GM12878 (cell line): Measurements from ENCODE around the gene GALNS. TPM values are rescaled to one million over a fixed set of nuclear protein-coding genes. Genes with fewer than 3 reads are reported as not detected.

Experiments used
- ATAC-seq: fragments of 200-7000 bp; cut with Tn5 transposase; 3 replicates; pipeline ENCODE4 v1.9.1; 2020; ENCODE audit warnings: mild to moderate bottlenecking, moderate library complexity
- BruUV-seq: library from RNA; stranded (reverse); fragments of 400-500 nt; replicated peaks from 2 replicates; lab custom pipeline; 2021; lab: Mats Ljungman, UMichigan
- CTCF ChIA-PET: fragments of 300-600 bp; sonication (Branson Sonifier 250); formaldehyde crosslinking; extraction: SDS; loops from one replicate; lab custom pipeline; 2021; ENCODE audit warnings: inconsistent platforms; lab: Yijun Ruan, JAX
- POLR2A ChIA-PET: fragments of 350-600 bp; formaldehyde crosslinking; extraction: SDS; loops from one replicate; lab custom pipeline; 2021; ENCODE audit warnings: inconsistent platforms; lab: Charles Lee
- RAD21 ChIA-PET: fragments of 300-600 bp; sonication (Branson Sonifier 250); formaldehyde crosslinking; loops from one replicate; lab custom pipeline; 2023; ENCODE audit warnings: antibody characterized with exemption; ENCODE audit not compliant: unreplicated experiment; lab: Charles Lee
- SMC1A ChIA-PET: fragments of 300-600 bp; sonication (Branson Sonifier 250); formaldehyde crosslinking; loops from one replicate; lab custom pipeline; 2023; ENCODE audit not compliant: unreplicated experiment, uncharacterized antibody; lab: Charles Lee
- DNase-seq: peaks from one replicate; pipeline ENCODE4 v3.0.0-alpha.2; 2011; ENCODE audit warnings: low read depth, low spot score
- FAIRE-seq: peaks from 3 replicates; lab custom pipeline; 2011; peaks lifted over from hg19 to GRCh38; lab: Jason Lieb, UNC
- H2AFZ ChIP-seq: 2 replicates; pipeline ENCODE4 v1.6.0; 2011; ENCODE audit warnings: low read depth, low read length, control low read depth; ENCODE audit not compliant: control insufficient read depth
- H3K27ac ChIP-seq: 2 replicates; pipeline ENCODE4 v1.5.1; 2011; ENCODE audit warnings: control low read depth; ENCODE audit not compliant: control insufficient read depth, insufficient read depth
- H3K27me3 ChIP-seq, 2 experiments: replicated peaks in 1 of 2; 2 replicates each; pipeline versions ENCODE4 v1.6.0 to v1.6.1; 2011; ENCODE audit warnings: low read length in 1 of 2; ENCODE audit not compliant: control insufficient read depth in 2 of 2, insufficient read depth in 2 of 2
- H3K36me3 ChIP-seq, 2 experiments: 2 replicates each; pipeline ENCODE4 v1.5.1; 2011; ENCODE audit warnings: low read length in 1 of 2; ENCODE audit not compliant: control insufficient read depth in 2 of 2, insufficient read depth in 2 of 2
- H3K4me1 ChIP-seq: 2 replicates; pipeline ENCODE4 v1.6.1; 2011; ENCODE audit warnings: mild to moderate bottlenecking, low read length, moderate library complexity, mixed read lengths; ENCODE audit not compliant: control insufficient read depth, insufficient read depth
- H3K4me2 ChIP-seq: 2 replicates; pipeline ENCODE4 v1.6.0; 2011; ENCODE audit warnings: control low read depth; ENCODE audit not compliant: control insufficient read depth, insufficient read depth
- H3K4me3 ChIP-seq: fragments of 200-600 bp; sonication (generic); 2 replicates; pipeline ENCODE4 v1.5.1; 2016
- H3K79me2 ChIP-seq: 2 replicates; pipeline ENCODE4 v1.6.0; 2011; ENCODE audit warnings: low read length; ENCODE audit not compliant: control insufficient read depth, insufficient read depth
- H3K9ac ChIP-seq: 2 replicates; pipeline ENCODE4 v1.8.0; 2011; ENCODE audit warnings: low read length, control low read depth, mixed read lengths; ENCODE audit not compliant: control insufficient read depth, insufficient read depth
- H3K9me3 ChIP-seq: replicated peaks from 3 replicates; pipeline ENCODE4 v1.5.1; 2011; ENCODE audit warnings: mild to moderate bottlenecking, low read length; ENCODE audit not compliant: control insufficient read depth, insufficient read depth
- H4K20me1 ChIP-seq: 2 replicates; pipeline ENCODE4 v1.6.0; 2011; ENCODE audit not compliant: control insufficient read depth, insufficient read depth
- FOXK2 ChIP-seq: fragments of 450-650 bp; IDR thresholded peaks from 2 replicates; pipeline ENCODE4 v1.6.1; 2017; ENCODE audit warnings: mild to moderate bottlenecking, moderate library complexity
- POLR2A ChIP-seq: IDR thresholded peaks from 2 replicates; pipeline ENCODE4 v1.6.1; 2011; ENCODE audit warnings: low read depth, mild to moderate bottlenecking, low read length
- POLR2AphosphoS5 ChIP-seq: IDR thresholded peaks from 2 replicates; pipeline ENCODE4 v1.6.1; 2011; ENCODE audit warnings: mild to moderate bottlenecking, low read length, inconsistent platforms
- SMAD1 ChIP-seq: fragments of 450-650 bp; IDR thresholded peaks from 2 replicates; pipeline ENCODE4 v1.6.1; 2018; ENCODE audit warnings: mild to moderate bottlenecking, low read depth; ENCODE audit not compliant: partially characterized antibody
- WGBS: methylation state at CpG from one replicate; pipeline ENCODE4 v1.1.6; 2016; ENCODE audit warnings: low lambda C conversion rate; ENCODE audit not compliant: insufficient replicate concordance, insufficient coverage; ENCODE audit errors: missing lambda C conversion rate; 5-methylcytosine and 5-hydroxymethylcytosine counted together
- in situ Hi-C: fragments of 300-500 bp; cut with MboI; formaldehyde crosslinking; loops from 9 replicates; pipeline ENCODE4 v1.14.3; 2018; ENCODE audit warnings: mixed read lengths
- intact Hi-C: fragments of 100-400 bp; cut with micrococcal nuclease; formaldehyde crosslinking; loops from one replicate; pipeline ENCODE4 v1.14.2; 2022; ENCODE audit not compliant: unreplicated experiment
- polyA plus RNA-seq, 11 experiments: library from polyadenylated mRNA; depleted of rRNA in 4 of 11; unstranded in 6 of 11; stranded (reverse) in 5 of 11; fragments of >200 nt; fragmentation: Nextera tagmentation in 4 of 11; fragmentation: Illumina TruSeq in 1 of 11; extraction: Ambion mirVana in 4 of 11; extraction: Trizol in 1 of 11; gene quantifications; 1 replicate in 1 of 11; 2 replicates in 10 of 11; pipeline versions ENCODE4 v1.2.1 to v1.2.3, GENCODE V29; 2011 to 2016; ENCODE audit warnings: inconsistent platforms in 2 of 11, missing spikeins in 2 of 11, low read depth in 1 of 11
- total RNA-seq, 4 experiments: library from RNA; depleted of rRNA in 3 of 4; stranded (reverse); fragments of >200 nt in 3 of 4; fragmentation: Illumina TruSeq in 1 of 4; extraction: Trizol in 1 of 4; gene quantifications; 2 replicates each; pipeline versions ENCODE4 v1.2.1 to v1.2.3, GENCODE V29; 2013 to 2021

The GALNS gene
- total and polyA plus RNA-seq, 10 of the 15 experiments (the other 5 are each of a cell fraction or from before 2014, with no cell fraction given), result 0.37 to 12.4 (median 5.3) TPM

GRCh38 chr16:88807626-88808453, 48.9 kb downstream of the GALNS start:
- RAD21 ChIA-PET, result no interaction called here
- no peak overlapping the region for H3K27ac ChIP-seq
- H3K4me3 ChIP-seq, result no peak overlapping the region
- SMC1A ChIA-PET, result no interaction called here
- CTCF ChIA-PET, result no interaction called here
- BruUV-seq, result no TSS peak
- in situ Hi-C loops, result no loop called here
- no peak for FAIRE-seq
- H3K9me3 ChIP-seq, result no peaks in the 10 kb centered on the region
- 91% methylated on average over 26 of the region's 26 CpGs for WGBS
- H2AFZ ChIP-seq, result no peak overlapping the region
- TF ChIP-seq POLR2AphosphoS5, result 0 out of 2 replicates have a peak, but pooled peaks have one; percentile 42
- no peak for TF ChIP-seq FOXK2
- TF ChIP-seq POLR2A, result peak; percentile 67
- TF ChIP-seq, all 136 proteins: peak for 2
- Histone ChIP-seq H4K20me1 (no peaks in the 10 kb centered on the region), H3K4me2 (no peak overlapping the region), H3K9ac (no peak overlapping the region), H3K4me1 (peaks cover 23% of the 10 kb centered on the region), H3K79me2 (peaks cover 54% of the 10 kb centered on the region), H3K27me3 (no peaks in the 10 kb centered on the region), H3K36me3 (peaks cover 6 to 42% of the 10 kb centered on the region in 2 experiments; a peak in 3 of 4 replicates)
- POLR2A ChIA-PET, result no interaction called here
- intact Hi-C loops, result no loop called here
- DNase-seq (no peak), ATAC-seq (no peak)

DNA sequence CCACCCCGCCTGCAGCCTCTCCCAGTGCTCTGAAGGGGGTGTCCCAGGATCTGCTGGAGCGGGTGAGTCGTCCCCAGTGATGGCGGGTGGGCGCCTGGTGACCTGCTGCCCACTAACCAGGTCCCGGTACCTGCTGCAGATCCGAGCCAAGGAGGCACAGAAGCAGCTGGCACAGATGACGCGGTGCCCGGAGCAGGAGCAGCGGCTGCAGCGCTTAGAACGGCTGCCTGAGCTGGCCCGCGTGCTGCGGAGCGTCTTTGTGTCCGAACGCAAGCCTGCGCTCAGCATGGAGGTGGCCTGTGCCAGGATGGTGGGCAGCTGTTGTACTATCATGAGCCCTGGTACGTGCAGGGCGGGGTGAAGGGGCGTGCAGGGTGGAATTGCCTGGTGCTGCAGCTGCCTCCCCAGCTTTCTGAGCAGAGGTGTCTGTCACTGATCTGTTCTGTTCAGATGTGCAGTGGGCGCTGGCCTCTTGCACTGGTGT, 49.6 kb downstream of the GALNS start:
- DNase-seq, result no peak
- H3K4me1 ChIP-seq, result peaks cover 17% of the 10 kb centered on the region
- 98% methylated on average over 24 of the region's 24 CpGs for WGBS
- no peak overlapping the region for H3K9ac ChIP-seq
- H3K36me3 ChIP-seq, result peaks cover 6 to 42% of the 10 kb centered on the region in 2 experiments; a peak in 3 of 4 replicates
- H3K79me2 ChIP-seq, result peaks cover 54% of the 10 kb centered on the region
- no peak for FAIRE-seq
- in situ Hi-C loops, result no loop called here
- no peaks in the 10 kb centered on the region for H4K20me1 ChIP-seq
- H3K27me3 ChIP-seq, result no peaks in the 10 kb centered on the region
- SMC1A ChIA-PET, result no interaction called here
- H3K4me3 ChIP-seq, result no peak overlapping the region
- TF ChIP-seq SMAD1 (no peak), POLR2A (peak; percentile 57; the same call in 1 of the 2 replicates)
- RAD21 ChIA-PET, result no interaction called here
- H3K9me3 ChIP-seq, result no peaks in the 10 kb centered on the region
- intact Hi-C loops, result no loop called here
- no peak overlapping the region for H3K4me2 ChIP-seq
- no peak for ATAC-seq
- CTCF ChIA-PET, result no interaction called here
- no peak overlapping the region for H3K27ac ChIP-seq
- no peak overlapping the region for H2AFZ ChIP-seq
- POLR2A ChIA-PET, result no interaction called here
- BruUV-seq, result no TSS peak
